Measurements from ENCODE around the gene SAP30L.

- TF ChIP-seq CTCF (conservative IDR thresholded peaks at IDR 0.05; ENCODE audit: low read depth in 2 of 2) (no peak), CREB1 (CRISPR knock-in tag; IDR thresholded peaks at IDR 0.05; ENCODE audit: low read depth) (no peak), EZH2 (IDR thresholded peaks at IDR 0.05; ENCODE audit: low read depth, unreplicated experiment) (no peak), POLR2AphosphoS5 (IDR thresholded peaks at IDR 0.05; ENCODE audit: low read depth) (no peak), REST (IDR thresholded peaks at IDR 0.05; ENCODE audit: unreplicated experiment) (no peak), EZH2phosphoT487 (IDR thresholded peaks at IDR 0.05; ENCODE audit: unreplicated experiment) (no peak), ETS1 (IDR thresholded peaks at IDR 0.05) (no peak), JUNB (IDR thresholded peaks at IDR 0.05; ENCODE audit: unreplicated experiment) (no peak), ZNF462 (CRISPR knock-in tag; IDR thresholded peaks at IDR 0.05) (no peak), NANOG (IDR thresholded peaks at IDR 0.05; ENCODE audit: borderline replicate concordance) (no peak), ZNF114 (CRISPR knock-in tag; IDR thresholded peaks at IDR 0.05) (no peak)
Measured at GRCh38 chr5:154408811-154409210, 37.0 kb upstream of the SAP30L start.
